VCaP (cell line): ENCODE results near the gene NEO1.

Source experiments
- H3K27ac ChIP-seq: fragments of 450-650 bp; 2 replicates; pipeline ENCODE4 v1.5.1; 2017
- TF ChIP-seq, protein P1 (sequence below): fragments of 450-650 bp; conservative IDR thresholded peaks from 2 replicates; pipeline ENCODE4 v1.5.1; 2017; ENCODE audit warnings: mild to moderate bottlenecking, moderate library complexity

The NEO1 gene

GRCh38 chr15:73313861-73314260 lies 261.6 kb downstream of the NEO1 start:
- TF ChIP-seq, protein P1, sequence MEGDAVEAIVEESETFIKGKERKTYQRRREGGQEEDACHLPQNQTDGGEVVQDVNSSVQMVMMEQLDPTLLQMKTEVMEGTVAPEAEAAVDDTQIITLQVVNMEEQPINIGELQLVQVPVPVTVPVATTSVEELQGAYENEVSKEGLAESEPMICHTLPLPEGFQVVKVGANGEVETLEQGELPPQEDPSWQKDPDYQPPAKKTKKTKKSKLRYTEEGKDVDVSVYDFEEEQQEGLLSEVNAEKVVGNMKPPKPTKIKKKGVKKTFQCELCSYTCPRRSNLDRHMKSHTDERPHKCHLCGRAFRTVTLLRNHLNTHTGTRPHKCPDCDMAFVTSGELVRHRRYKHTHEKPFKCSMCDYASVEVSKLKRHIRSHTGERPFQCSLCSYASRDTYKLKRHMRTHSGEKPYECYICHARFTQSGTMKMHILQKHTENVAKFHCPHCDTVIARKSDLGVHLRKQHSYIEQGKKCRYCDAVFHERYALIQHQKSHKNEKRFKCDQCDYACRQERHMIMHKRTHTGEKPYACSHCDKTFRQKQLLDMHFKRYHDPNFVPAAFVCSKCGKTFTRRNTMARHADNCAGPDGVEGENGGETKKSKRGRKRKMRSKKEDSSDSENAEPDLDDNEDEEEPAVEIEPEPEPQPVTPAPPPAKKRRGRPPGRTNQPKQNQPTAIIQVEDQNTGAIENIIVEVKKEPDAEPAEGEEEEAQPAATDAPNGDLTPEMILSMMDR: no peak
- no peak overlapping the region for H3K27ac ChIP-seq

DNA sequence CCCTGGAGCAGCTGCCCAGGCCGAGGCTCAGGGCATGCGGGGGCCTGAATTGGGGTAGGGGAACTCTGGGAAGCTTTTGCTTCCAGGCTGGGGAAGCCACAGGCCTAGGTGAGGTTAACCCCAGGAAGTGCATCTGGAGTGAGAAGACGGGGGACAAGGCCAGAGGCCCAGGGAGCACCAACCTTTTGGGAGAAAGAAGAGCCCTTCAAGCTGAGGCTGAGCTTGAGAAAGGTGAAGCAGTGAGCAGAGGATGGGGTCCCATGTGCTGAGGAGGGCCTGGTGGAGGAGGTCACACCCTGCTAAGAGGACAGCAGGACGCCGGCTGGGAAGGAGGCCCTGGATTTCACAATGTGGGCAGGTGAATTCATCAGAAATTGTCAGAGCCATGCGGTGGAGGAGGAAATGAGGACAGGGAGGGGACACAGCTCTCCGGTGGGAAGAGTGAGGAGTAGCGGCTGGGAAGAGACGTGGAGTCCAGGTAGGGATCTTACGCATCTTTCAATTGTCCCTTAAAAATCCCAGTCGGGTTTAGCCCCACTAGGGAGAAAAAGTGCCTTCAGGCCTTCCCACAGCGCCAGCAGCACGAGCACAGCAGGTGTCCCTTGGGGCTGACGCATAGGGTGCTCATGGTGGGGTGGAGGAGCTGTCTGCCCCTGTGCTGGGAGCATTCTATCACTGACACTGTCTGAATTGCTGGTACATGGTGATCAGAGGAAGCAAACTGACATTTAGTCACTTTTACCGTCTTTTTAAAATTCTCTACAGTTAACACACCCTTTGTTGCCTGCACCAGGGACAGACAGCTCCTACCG lies 265.6 kb downstream of the NEO1 start:
- H3K27ac ChIP-seq: no peak overlapping the region
- TF ChIP-seq, protein P1: no peak

GRCh38 chr15:73318463-73319351 lies 266.4 kb downstream of the NEO1 start:
- H3K27ac ChIP-seq: no peak overlapping the region
- TF ChIP-seq, protein P1: no peak

DNA sequence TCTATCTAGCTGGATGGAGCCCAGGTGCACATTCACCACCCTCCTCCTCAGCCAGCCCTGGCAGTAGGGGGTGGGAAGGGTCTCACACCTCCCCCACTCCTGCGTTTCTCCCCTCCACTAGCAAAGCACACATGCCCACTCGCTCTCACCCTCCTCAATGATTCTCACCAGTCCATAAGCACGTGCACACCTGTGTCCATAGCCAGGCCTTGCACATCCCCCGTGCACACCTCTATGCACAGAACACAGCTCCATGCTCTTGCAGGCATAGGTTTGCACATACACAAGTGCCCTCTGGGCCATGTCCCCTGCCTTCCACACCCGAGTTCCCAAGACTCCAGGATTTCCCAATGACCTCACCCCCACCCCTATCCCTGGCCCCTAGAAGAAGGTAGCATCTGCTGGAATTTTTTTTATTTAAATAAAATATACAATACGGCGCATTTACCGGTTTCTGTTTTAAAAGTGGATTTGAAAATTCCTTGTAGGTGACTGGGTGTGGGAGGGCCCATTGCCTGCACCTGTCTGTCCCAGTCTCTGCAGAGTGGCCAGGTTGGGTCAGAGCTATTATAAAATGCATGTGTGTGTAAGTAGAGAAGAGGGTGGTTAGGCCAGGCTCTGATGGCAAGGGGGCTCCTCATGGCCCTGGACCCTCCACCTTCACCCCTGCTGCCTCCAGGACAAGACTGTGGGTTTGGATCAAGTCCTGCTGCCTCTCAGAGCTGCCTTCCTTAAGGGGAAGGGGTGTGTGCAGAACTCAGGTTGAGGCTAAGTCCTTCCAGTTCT lies 267.4 kb downstream of the NEO1 start:
- TF ChIP-seq, protein P1: no peak
- no peak overlapping the region for H3K27ac ChIP-seq

GRCh38 chr15:73320619-73321180 lies 268.4 kb downstream of the NEO1 start:
- H3K27ac ChIP-seq: no peak overlapping the region
- TF ChIP-seq, protein P1: no peak

DNA sequence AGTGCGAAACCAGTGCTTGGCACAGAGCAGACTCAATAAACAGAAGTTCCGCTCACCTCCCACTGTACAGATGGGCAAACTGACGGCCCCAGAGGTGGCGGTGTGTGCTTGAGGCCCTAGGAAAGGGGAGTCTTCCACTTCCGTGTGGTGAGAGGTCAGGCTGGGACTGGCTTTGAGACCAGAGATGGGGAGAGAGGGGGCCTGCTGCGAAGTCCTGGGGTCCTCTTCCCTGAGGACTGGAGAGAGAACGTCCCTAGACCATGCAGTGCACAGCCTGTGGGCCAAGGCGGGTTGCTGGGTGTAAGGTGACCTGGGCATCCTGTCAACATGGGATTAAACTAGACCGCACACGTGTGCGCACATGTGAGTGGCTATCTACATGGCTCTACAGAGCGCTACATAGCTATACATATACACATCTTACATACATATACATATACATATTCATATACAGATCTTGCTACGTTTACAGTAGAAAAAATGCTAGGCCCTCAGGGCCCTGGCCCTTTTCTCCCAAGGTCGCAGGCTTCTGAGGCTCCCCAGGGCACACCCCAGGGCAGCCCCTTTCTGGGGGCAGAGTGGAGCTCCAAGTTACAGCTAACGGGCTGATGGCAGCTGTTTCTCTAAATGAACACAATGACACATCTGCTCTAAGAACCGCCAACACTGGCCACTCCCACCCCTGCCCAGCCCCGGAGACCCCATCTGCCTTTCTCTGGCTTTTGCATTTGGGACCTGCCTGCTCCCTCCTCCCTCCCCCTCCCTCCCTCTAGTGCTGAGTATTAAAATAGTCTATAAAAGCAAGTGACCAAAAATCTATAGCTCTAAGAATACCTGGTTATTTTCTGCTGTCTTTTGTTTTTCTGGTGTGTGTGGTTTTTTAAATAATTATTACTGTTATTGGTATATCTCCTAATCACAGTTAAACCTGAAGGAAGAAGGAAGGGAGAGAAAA lies 269.5 kb downstream of the NEO1 start:
- H3K27ac ChIP-seq: no peak overlapping the region
- TF ChIP-seq, protein P1: no peak
